A549 treated with Mapracorat at 1 μM for 4 hours (cell line): ENCODE results near the gene ZDHHC18. TPM values are rescaled to one million over a fixed set of nuclear protein-coding genes. Genes with fewer than 3 reads are reported as not detected.

Experiments used
- total RNA-seq: library from RNA; stranded (reverse); fragments of 200-300 nt; extraction: Qiagen RNA extraction; gene quantifications from 5 replicates; pipeline ENCODE4 v1.2.3, GENCODE V29; 2022

ZDHHC18 gene, protein sequence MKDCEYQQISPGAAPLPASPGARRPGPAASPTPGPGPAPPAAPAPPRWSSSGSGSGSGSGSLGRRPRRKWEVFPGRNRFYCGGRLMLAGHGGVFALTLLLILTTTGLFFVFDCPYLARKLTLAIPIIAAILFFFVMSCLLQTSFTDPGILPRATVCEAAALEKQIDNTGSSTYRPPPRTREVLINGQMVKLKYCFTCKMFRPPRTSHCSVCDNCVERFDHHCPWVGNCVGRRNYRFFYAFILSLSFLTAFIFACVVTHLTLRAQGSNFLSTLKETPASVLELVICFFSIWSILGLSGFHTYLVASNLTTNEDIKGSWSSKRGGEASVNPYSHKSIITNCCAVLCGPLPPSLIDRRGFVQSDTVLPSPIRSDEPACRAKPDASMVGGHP
- 35.3 to 46.7 TPM (median 42.2 TPM) in 5 replicates for total RNA-seq

GRCh38 chr1:26826261-26827105 is at the start of gene ZDHHC18:
TSS of gene ZDHHC18 (plus strand) at chr1:26826688. CDS start at chr1:26826805, 117 bp downstream.

GRCh38 chr1:26787706-26788514 is 38.6 kb upstream of the ZDHHC18 start, which contains the start of gene PIGV:
TSS of gene PIGV (plus strand) at chr1:26787950. CDS start at chr1:26790816, 2,866 bp downstream.

DNA sequence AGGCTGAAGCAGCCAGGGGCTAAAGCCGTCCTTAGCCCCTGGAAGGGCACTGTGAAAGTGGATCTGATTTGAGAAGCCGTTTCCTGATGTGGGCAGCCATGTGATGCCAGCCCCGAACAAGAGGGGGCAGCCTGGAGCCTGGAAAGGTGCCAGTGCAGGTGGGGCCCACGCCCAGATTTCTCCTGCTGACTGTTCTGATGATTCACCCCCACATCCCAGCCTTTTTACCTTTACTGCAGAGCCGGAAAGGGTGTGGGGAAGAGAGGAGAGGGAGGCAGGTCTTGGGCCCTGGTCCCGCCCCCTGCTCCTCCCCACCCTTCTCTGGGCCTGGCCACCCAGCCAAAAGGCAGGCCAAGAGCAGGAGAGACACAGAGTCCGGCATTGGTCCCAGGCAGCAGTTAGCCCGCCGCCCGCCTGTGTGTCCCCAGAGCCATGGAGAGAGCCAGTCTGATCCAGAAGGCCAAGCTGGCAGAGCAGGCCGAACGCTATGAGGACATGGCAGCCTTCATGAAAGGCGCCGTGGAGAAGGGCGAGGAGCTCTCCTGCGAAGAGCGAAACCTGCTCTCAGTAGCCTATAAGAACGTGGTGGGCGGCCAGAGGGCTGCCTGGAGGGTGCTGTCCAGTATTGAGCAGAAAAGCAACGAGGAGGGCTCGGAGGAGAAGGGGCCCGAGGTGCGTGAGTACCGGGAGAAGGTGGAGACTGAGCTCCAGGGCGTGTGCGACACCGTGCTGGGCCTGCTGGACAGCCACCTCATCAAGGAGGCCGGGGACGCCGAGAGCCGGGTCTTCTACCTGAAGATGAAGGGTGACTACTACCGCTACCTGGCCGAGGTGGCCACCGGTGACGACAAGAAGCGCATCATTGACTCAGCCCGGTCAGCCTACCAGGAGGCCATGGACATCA is 36.5 kb downstream of the ZDHHC18 start, which contains the start of gene SFN:
TSS of gene SFN (plus strand) at position 369 of the 904 bp plus-strand sequence. CDS start at position 433, 64 bp downstream.

DNA sequence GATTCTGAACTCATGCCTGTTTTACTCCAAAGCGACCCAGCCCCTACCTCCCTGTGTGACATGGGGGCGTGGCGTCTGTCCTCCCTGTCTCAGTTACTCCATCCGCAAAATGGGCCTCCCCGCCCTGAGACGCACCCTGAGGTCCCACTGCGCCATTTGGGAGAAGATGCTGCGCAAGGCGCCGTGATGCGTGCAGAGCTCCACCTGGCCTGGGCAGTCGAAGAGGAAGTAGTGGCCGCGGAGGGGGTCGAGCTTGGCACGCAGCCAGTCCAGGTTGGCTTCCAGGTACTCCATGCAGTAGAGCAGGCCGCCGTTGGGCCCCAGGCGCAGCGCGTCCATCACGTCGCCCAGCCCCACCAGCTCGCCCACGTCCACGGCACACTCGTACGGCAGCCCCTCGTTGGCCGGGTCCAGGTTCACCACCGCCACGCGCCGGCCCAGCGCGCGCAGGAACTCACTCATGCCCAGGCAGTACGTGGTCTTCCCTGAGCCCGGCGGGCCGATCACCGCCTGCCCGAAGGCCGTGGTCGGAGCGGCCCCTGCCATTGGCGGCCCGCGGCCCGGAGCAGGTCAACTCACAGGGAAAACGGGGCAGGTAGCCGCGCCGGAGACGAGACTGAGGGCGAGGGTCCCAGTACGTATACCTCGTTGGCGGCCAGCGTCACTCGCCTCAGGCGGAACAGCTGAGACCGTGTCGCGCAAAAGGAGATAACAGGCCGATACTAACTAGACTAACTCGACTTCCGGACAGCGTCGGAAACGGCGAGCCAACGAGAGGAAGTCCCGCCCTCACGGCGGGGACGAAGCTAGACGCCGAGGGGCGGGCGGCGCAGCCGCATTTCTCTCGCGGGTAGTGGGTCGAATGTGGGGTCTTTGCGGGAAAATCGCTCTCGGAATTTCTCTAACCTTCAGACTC is 63.3 kb downstream of the ZDHHC18 start, which contains the start of gene GPN2:
TSS of gene GPN2 (minus strand) at position 733 of the 916 bp plus-strand sequence. CDS start at position 546, 187 bp downstream.

DNA sequence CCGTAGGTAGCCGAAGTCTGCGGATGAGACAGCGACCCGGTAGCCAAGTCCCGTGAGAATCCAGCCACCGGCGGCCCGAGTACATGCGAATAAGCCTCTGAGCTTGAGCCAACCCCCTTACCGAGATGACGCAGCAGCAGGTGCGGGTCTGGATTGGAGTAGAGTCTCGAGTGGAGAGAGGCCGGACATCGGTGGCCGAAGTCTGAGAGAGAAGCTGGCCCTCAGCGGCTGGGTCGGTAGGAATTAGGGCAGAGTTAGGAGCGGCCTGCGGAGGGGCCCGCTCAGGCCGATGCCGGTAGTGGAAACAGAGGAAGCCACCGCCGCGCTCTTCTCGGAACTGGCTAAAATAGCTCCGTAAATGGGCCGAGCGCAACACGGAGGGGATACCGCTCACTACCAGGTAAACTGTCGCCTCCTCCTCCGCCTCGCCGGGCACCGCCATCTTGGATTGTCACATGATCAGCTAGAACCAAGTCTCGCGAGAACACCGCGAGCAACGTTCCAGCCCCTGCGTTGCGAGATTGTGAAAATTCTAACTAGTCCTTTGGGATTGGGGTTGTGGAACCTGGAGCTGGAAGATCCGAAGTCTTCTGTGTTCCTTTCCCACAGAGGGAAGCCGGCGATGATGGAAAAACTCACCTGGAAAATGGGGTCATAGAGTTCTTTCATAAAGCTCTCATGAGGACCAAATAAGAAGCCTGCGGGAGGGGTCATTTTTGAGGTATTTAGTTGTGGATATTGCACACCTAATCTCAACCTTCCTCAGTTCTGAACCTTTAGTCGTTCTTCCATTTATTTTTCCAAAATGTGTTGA is 73.7 kb downstream of the ZDHHC18 start, which contains the start of gene GPATCH3:
TSS of gene GPATCH3 (minus strand) at position 467 of the 814 bp plus-strand sequence. CDS start at position 442, 25 bp downstream.

Other genes starting within 250 kb of the ZDHHC18 start
- 33.6 to 39.1 TPM (median 35.6 TPM) in 5 replicates for gene ARID1A, start 130.7 kb upstream of the ZDHHC18 start, total RNA-seq
- gene PIGV, start 38.7 kb upstream of the ZDHHC18 start, total RNA-seq, result 5.1 to 6.1 TPM (median 5.5 TPM) in 5 replicates
- gene SFN, start 36.5 kb downstream of the ZDHHC18 start, total RNA-seq, result 503 to 710 TPM (median 599 TPM) in 5 replicates
- 23.5 to 29.8 TPM (median 28.4 TPM) in 5 replicates for gene GPN2, start 63.6 kb downstream of the ZDHHC18 start, total RNA-seq
- gene GPATCH3, start 73.8 kb downstream of the ZDHHC18 start, total RNA-seq, result 9.6 to 14.3 TPM (median 10.1 TPM) in 5 replicates
- not detected in 5 replicates for gene NR0B2, start 87.3 kb downstream of the ZDHHC18 start, total RNA-seq
- 122 to 142 TPM (median 130 TPM) in 5 replicates for gene NUDC, start 95.1 kb downstream of the ZDHHC18 start, total RNA-seq
- 0.18 to 0.30 TPM (median 0.22 TPM) in 3 of 5 replicates, not detected in the others for gene KDF1, start 133.8 kb downstream of the ZDHHC18 start, total RNA-seq
- gene TRNP1, start 167.0 kb downstream of the ZDHHC18 start, total RNA-seq, result 182 to 277 TPM (median 266 TPM) in 5 replicates
- 0.94 to 1.9 TPM (median 1.3 TPM) in 5 replicates for gene TENT5B, start 186.2 kb downstream of the ZDHHC18 start, total RNA-seq